Activated T-cell treated with anti-CD3 and anti-CD28 coated beads, Interleukin-2, amount 50 U/mL, for 4 hours (primary cell): ENCODE measurements around the gene C5orf63. TPM values are rescaled to one million over a fixed set of nuclear protein-coding genes. Genes with fewer than 3 reads are reported as not detected.
"Not testable (repeated sequence)": the region's sequence is repeated elsewhere in the genome, so short reads cannot be mapped to it uniquely, and the experiment has no call there.

Experiments
- ATAC-seq, 2 donors: fragments of 200-7000 bp; cut with Tn5 transposase; one replicate each; pipeline ENCODE4 v1.10.0; 2021
- DNase-seq: peaks from one replicate; pipeline ENCODE4 v3.0.0-alpha.2; 2020
- H3K27me3 Mint-ChIP-seq: one replicate; pipeline ENCODE4 v1.8.0; 2021; ENCODE audit warnings: low read depth, mixed read lengths
- H3K36me3 Mint-ChIP-seq: one replicate; pipeline ENCODE4 v1.8.0; 2022; ENCODE audit warnings: mixed read lengths; ENCODE audit not compliant: insufficient read depth
- H3K4me1 Mint-ChIP-seq: one replicate; pipeline ENCODE4 v1.8.0; 2021; ENCODE audit warnings: low read depth, mixed read lengths
- H3K4me3 Mint-ChIP-seq: one replicate; pipeline ENCODE4 v1.8.0; 2021; ENCODE audit warnings: mild to moderate bottlenecking, moderate library complexity, mixed read lengths
- H3K9me3 Mint-ChIP-seq: one replicate; pipeline ENCODE4 v1.8.0; 2021; ENCODE audit warnings: mixed read lengths
- total RNA-seq, 3 donors: library from RNA; stranded (reverse); gene quantifications; one replicate each; pipeline ENCODE4 v1.2.1, GENCODE V29; 2021

Gene C5orf63
- 1 to 10 TPM; 5.4 to 6.9 (median 6.1) TPM for total RNA-seq

GRCh38 chr5:127072861-127073846 lies at the start of gene C5orf63:
Gene C5orf63, minus strand, starts transcription at chr5:127073502. Its CDS starts 14,507 bp downstream, at chr5:127058995.
- ATAC-seq (peak; percentile 97 to 98), DNase-seq (peak; percentile 49)
- no peaks in the 10 kb centered on the region for H3K27me3 Mint-ChIP-seq
- no peaks in the 10 kb centered on the region for H3K9me3 Mint-ChIP-seq
- H3K36me3 Mint-ChIP-seq = peaks cover 14% of the 10 kb centered on the region
- H3K4me1 Mint-ChIP-seq = peaks cover 13% of the 10 kb centered on the region
- peak within 1 kb of the TSS; percentile 92 for H3K4me3 Mint-ChIP-seq

- H3K36me3 Mint-ChIP-seq = no peaks in the 10 kb centered on the region
- DNase-seq (no peak), ATAC-seq (no peak)
- peaks cover 26% of the 10 kb centered on the region for H3K27me3 Mint-ChIP-seq
- H3K4me1 Mint-ChIP-seq = no peaks in the 10 kb centered on the region
- H3K4me3 Mint-ChIP-seq = no peak overlapping the region
- peaks cover 6% of the 10 kb centered on the region for H3K9me3 Mint-ChIP-seq
These were observed 39.1 kb upstream of the C5orf63 start for GRCh38 chr5:127112347-127112864.

- Mint-ChIP-seq H3K27me3 (peaks cover 27% of the 10 kb centered on the region), H3K9me3 (peaks cover 6% of the 10 kb centered on the region), H3K36me3 (no peaks in the 10 kb centered on the region), H3K4me3 (no peak overlapping the region), H3K4me1 (no peaks in the 10 kb centered on the region)
- DNase-seq (no peak), ATAC-seq (no peak)
These were observed 37.8 kb upstream of the C5orf63 start for GRCh38 chr5:127111112-127111511.

- DNase-seq, H3K9me3 Mint-ChIP-seq, H3K4me1 Mint-ChIP-seq, H3K36me3 Mint-ChIP-seq, H3K4me3 Mint-ChIP-seq, ATAC-seq: not testable (repeated sequence)
- peaks cover 27% of the 10 kb centered on the region for H3K27me3 Mint-ChIP-seq
These were observed 35.4 kb upstream of the C5orf63 start for GRCh38 chr5:127108624-127109260.

- H3K4me3 Mint-ChIP-seq = no peak overlapping the region
- H3K27me3 Mint-ChIP-seq = no peaks in the 10 kb centered on the region
- no peaks in the 10 kb centered on the region for H3K36me3 Mint-ChIP-seq
- DNase-seq (no peak), ATAC-seq (no peak)
- no peaks in the 10 kb centered on the region for H3K9me3 Mint-ChIP-seq
- H3K4me1 Mint-ChIP-seq = peaks cover 2% of the 10 kb centered on the region
These were observed 28.6 kb upstream of the C5orf63 start for GRCh38 chr5:127101935-127102334.

GRCh38 chr5:127101533-127101932 lies 28.2 kb upstream of the C5orf63 start:
- ATAC-seq (no peak), DNase-seq (no peak)
- H3K9me3 Mint-ChIP-seq = no peaks in the 10 kb centered on the region
- H3K4me1 Mint-ChIP-seq = peaks cover 2% of the 10 kb centered on the region
- H3K27me3 Mint-ChIP-seq = no peaks in the 10 kb centered on the region
- H3K36me3 Mint-ChIP-seq = no peaks in the 10 kb centered on the region
- H3K4me3 Mint-ChIP-seq = no peak overlapping the region

GRCh38 chr5:127098241-127098640 lies 24.9 kb upstream of the C5orf63 start:
- DNase-seq (no peak), ATAC-seq (no peak)
- H3K9me3 Mint-ChIP-seq = no peaks in the 10 kb centered on the region
- H3K4me3 Mint-ChIP-seq = no peak overlapping the region
- peaks cover 2% of the 10 kb centered on the region for H3K4me1 Mint-ChIP-seq
- no peaks in the 10 kb centered on the region for H3K27me3 Mint-ChIP-seq
- H3K36me3 Mint-ChIP-seq = no peaks in the 10 kb centered on the region

- ATAC-seq (no peak), DNase-seq (no peak)
- H3K9me3 Mint-ChIP-seq = no peaks in the 10 kb centered on the region
- no peak overlapping the region for H3K4me3 Mint-ChIP-seq
- H3K36me3 Mint-ChIP-seq = no peaks in the 10 kb centered on the region
- peaks cover 2% of the 10 kb centered on the region for H3K4me1 Mint-ChIP-seq
- H3K27me3 Mint-ChIP-seq = no peaks in the 10 kb centered on the region
These were observed 24.0 kb upstream of the C5orf63 start for GRCh38 chr5:127097278-127097677.

- ATAC-seq = no peak
These were observed 23.2 kb upstream of the C5orf63 start for GRCh38 chr5:127096328-127096993.

GRCh38 chr5:127094161-127094814 lies 21.0 kb upstream of the C5orf63 start:
- no peak for DNase-seq
- Mint-ChIP-seq H3K27me3 (no peaks in the 10 kb centered on the region), H3K4me3 (no peak overlapping the region), H3K9me3 (no peaks in the 10 kb centered on the region), H3K4me1 (peaks cover 2% of the 10 kb centered on the region), H3K36me3 (no peaks in the 10 kb centered on the region)
- ATAC-seq = no peak

More at GRCh38 chr5:127096328-127096993, 23.2 kb upstream of the C5orf63 start:
- H3K36me3 Mint-ChIP-seq = no peaks in the 10 kb centered on the region
- no peaks in the 10 kb centered on the region for H3K9me3 Mint-ChIP-seq
- H3K4me1 Mint-ChIP-seq = peaks cover 2% of the 10 kb centered on the region
- DNase-seq = no peak
- H3K27me3 Mint-ChIP-seq = no peaks in the 10 kb centered on the region
- H3K4me3 Mint-ChIP-seq = no peak overlapping the region

- H3K9me3 Mint-ChIP-seq = no peaks in the 10 kb centered on the region
- no peak overlapping the region for H3K4me3 Mint-ChIP-seq
- H3K4me1 Mint-ChIP-seq = peaks cover 5% of the 10 kb centered on the region
- H3K36me3 Mint-ChIP-seq = no peaks in the 10 kb centered on the region
- ATAC-seq = no peak
- no peak for DNase-seq
- no peaks in the 10 kb centered on the region for H3K27me3 Mint-ChIP-seq
These were observed 19.4 kb upstream of the C5orf63 start for GRCh38 chr5:127092690-127093089.

- Mint-ChIP-seq H3K9me3 (no peaks in the 10 kb centered on the region), H3K27me3 (peaks cover 2% of the 10 kb centered on the region), H3K36me3 (no peaks in the 10 kb centered on the region), H3K4me1 (peaks cover 5% of the 10 kb centered on the region), H3K4me3 (no peak overlapping the region)
- ATAC-seq (no peak), DNase-seq (no peak)
These were observed 15.9 kb upstream of the C5orf63 start for GRCh38 chr5:127089191-127089590.

- DNase-seq (no peak), ATAC-seq (no peak)
- no peaks in the 10 kb centered on the region for H3K9me3 Mint-ChIP-seq
These were observed 14.9 kb upstream of the C5orf63 start for GRCh38 chr5:127088251-127088650.

GRCh38 chr5:127086589-127086988 lies 13.3 kb upstream of the C5orf63 start:
- H3K9me3 Mint-ChIP-seq = no peaks in the 10 kb centered on the region
- no peaks in the 10 kb centered on the region for H3K36me3 Mint-ChIP-seq
- no peak for DNase-seq
- H3K4me3 Mint-ChIP-seq = no peak overlapping the region
- peaks cover 5% of the 10 kb centered on the region for H3K4me1 Mint-ChIP-seq
- H3K27me3 Mint-ChIP-seq = peaks cover 2% of the 10 kb centered on the region
- ATAC-seq = no peak

More at GRCh38 chr5:127088251-127088650, 14.9 kb upstream of the C5orf63 start:
- Mint-ChIP-seq H3K36me3 (no peaks in the 10 kb centered on the region), H3K27me3 (peaks cover 2% of the 10 kb centered on the region), H3K4me3 (no peak overlapping the region), H3K4me1 (peaks cover 5% of the 10 kb centered on the region)
